Neural crest cell (in vitro differentiated cells): ENCODE data around the gene TWNK. TPM values are rescaled to one million over a fixed set of nuclear protein-coding genes. Genes with fewer than 3 reads are reported as not detected.

Experiments
- DNase-seq: peaks from one replicate; pipeline ENCODE4 v3.0.0; 2021; ENCODE audit warnings: low read depth, mixed read lengths, low spot score
- H3K27ac Mint-ChIP-seq: one replicate; pipeline ENCODE4 v1.8.0; 2021; ENCODE audit warnings: mild to moderate bottlenecking, mixed read lengths; ENCODE audit not compliant: unreplicated experiment
- H3K27me3 Mint-ChIP-seq: 2 replicates; pipeline ENCODE4 v1.8.0; 2021; ENCODE audit warnings: low read depth, mild to moderate bottlenecking, mixed read lengths
- H3K36me3 Mint-ChIP-seq: 2 replicates; pipeline ENCODE4 v1.8.0; 2021; ENCODE audit warnings: low read depth, mild to moderate bottlenecking, mixed read lengths
- H3K4me1 Mint-ChIP-seq: 2 replicates; pipeline ENCODE4 v1.8.0; 2021; ENCODE audit warnings: mixed read lengths
- H3K4me3 Mint-ChIP-seq: one replicate; pipeline ENCODE4 v1.8.0; 2021; ENCODE audit warnings: mild to moderate bottlenecking, mixed read lengths
- H3K9me3 Mint-ChIP-seq: 2 replicates; pipeline ENCODE4 v1.8.0; 2021; ENCODE audit warnings: mixed read lengths
- total RNA-seq: library from RNA; stranded (reverse); gene quantifications from 2 replicates; pipeline ENCODE4 v1.2.1, GENCODE V29; 2021
- TF ChIP-seq, protein P1 (sequence below): fragments of 200-600 bp; sonication (generic); conservative IDR thresholded peaks from 2 replicates; pipeline ENCODE4 v1.5.0; 2021; ENCODE audit warnings: antibody characterized with exemption, mild to moderate bottlenecking

Gene TWNK
- total RNA-seq, 1 donor from 2014 or later = 14.6 TPM

GRCh38 chr10:100948916-100949315 lies 38.4 kb upstream of the TWNK start:
- no peak overlapping the region for H3K27ac Mint-ChIP-seq
- no peaks in the 10 kb centered on the region for H3K9me3 Mint-ChIP-seq
- H3K36me3 Mint-ChIP-seq = peaks cover 6% of the 10 kb centered on the region
- DNase-seq = no peak
- no peak overlapping the region for H3K4me3 Mint-ChIP-seq
- H3K27me3 Mint-ChIP-seq = no peaks in the 10 kb centered on the region
- TF ChIP-seq, protein P1, sequence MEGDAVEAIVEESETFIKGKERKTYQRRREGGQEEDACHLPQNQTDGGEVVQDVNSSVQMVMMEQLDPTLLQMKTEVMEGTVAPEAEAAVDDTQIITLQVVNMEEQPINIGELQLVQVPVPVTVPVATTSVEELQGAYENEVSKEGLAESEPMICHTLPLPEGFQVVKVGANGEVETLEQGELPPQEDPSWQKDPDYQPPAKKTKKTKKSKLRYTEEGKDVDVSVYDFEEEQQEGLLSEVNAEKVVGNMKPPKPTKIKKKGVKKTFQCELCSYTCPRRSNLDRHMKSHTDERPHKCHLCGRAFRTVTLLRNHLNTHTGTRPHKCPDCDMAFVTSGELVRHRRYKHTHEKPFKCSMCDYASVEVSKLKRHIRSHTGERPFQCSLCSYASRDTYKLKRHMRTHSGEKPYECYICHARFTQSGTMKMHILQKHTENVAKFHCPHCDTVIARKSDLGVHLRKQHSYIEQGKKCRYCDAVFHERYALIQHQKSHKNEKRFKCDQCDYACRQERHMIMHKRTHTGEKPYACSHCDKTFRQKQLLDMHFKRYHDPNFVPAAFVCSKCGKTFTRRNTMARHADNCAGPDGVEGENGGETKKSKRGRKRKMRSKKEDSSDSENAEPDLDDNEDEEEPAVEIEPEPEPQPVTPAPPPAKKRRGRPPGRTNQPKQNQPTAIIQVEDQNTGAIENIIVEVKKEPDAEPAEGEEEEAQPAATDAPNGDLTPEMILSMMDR = no peak
- H3K4me1 Mint-ChIP-seq = no peaks in the 10 kb centered on the region

GRCh38 chr10:100960251-100960650 lies 27.1 kb upstream of the TWNK start:
- Mint-ChIP-seq H3K4me1 (peaks cover 3% of the 10 kb centered on the region), H3K4me3 (no peak overlapping the region), H3K27ac (no peak overlapping the region), H3K9me3 (no peaks in the 10 kb centered on the region), H3K27me3 (no peaks in the 10 kb centered on the region), H3K36me3 (peaks cover 7% of the 10 kb centered on the region)
- no peak for DNase-seq
- TF ChIP-seq, protein P1 = no peak

- Mint-ChIP-seq H3K27me3 (no peaks in the 10 kb centered on the region), H3K4me3 (no peak overlapping the region), H3K27ac (no peak overlapping the region), H3K36me3 (peaks cover 4% of the 10 kb centered on the region), H3K9me3 (no peaks in the 10 kb centered on the region), H3K4me1 (peaks cover 11% of the 10 kb centered on the region)
- TF ChIP-seq, protein P1 = no peak
- no peak for DNase-seq
Measured at GRCh38 chr10:100962351-100963080, 24.8 kb upstream of the TWNK start.

DNA sequence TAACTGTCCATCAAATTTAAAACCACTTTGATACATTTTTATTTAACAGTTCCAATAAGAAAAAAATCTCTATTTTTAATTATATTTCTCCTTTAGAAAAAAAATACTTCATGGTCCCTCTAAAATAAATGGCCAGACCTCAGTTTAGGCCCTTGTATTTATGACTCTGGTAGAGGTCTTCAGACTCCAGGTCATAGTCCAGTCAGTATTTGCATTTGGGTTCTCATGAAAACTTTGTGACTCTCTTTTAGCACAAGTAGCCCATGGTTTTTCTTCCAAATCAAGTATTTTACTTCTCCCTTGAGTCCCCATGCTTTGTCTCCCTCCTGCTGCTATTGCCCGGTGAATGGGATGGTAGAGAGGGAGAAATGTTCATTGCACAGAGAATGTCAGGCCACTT lies 23.5 kb upstream of the TWNK start:
- DNase-seq = no peak
- H3K4me1 Mint-ChIP-seq = peaks cover 18% of the 10 kb centered on the region
- TF ChIP-seq, protein P1 = no peak
- no peak overlapping the region for H3K4me3 Mint-ChIP-seq
- no peaks in the 10 kb centered on the region for H3K9me3 Mint-ChIP-seq
- H3K27ac Mint-ChIP-seq = no peak overlapping the region
- no peaks in the 10 kb centered on the region for H3K27me3 Mint-ChIP-seq
- peaks cover 4% of the 10 kb centered on the region for H3K36me3 Mint-ChIP-seq

- Mint-ChIP-seq H3K36me3 (no peaks in the 10 kb centered on the region), H3K9me3 (no peaks in the 10 kb centered on the region), H3K4me1 (peaks cover 29% of the 10 kb centered on the region), H3K27me3 (peaks cover 6% of the 10 kb centered on the region), H3K4me3 (no peak overlapping the region), H3K27ac (no peak overlapping the region)
- TF ChIP-seq, protein P1 = no peak
- DNase-seq = no peak
Measured at GRCh38 chr10:100965820-100966219, 21.5 kb upstream of the TWNK start.
